Measurements from ENCODE around the gene MAN2B2.

GRCh38 chr4:6532102-6532501 lies 42.9 kb upstream of the MAN2B2 start:
- TF ChIP-seq, protein P1, sequence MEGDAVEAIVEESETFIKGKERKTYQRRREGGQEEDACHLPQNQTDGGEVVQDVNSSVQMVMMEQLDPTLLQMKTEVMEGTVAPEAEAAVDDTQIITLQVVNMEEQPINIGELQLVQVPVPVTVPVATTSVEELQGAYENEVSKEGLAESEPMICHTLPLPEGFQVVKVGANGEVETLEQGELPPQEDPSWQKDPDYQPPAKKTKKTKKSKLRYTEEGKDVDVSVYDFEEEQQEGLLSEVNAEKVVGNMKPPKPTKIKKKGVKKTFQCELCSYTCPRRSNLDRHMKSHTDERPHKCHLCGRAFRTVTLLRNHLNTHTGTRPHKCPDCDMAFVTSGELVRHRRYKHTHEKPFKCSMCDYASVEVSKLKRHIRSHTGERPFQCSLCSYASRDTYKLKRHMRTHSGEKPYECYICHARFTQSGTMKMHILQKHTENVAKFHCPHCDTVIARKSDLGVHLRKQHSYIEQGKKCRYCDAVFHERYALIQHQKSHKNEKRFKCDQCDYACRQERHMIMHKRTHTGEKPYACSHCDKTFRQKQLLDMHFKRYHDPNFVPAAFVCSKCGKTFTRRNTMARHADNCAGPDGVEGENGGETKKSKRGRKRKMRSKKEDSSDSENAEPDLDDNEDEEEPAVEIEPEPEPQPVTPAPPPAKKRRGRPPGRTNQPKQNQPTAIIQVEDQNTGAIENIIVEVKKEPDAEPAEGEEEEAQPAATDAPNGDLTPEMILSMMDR (conservative IDR thresholded peaks at IDR 0.05; ENCODE audit: low read depth, low read length) = no peak
- TF ChIP-seq FOS (IDR thresholded peaks at IDR 0.05; ENCODE audit: low read depth, low read length) (no peak), USF2 (IDR thresholded peaks at IDR 0.05; ENCODE audit: low read depth, low read length) (no peak), RAD21 (IDR thresholded peaks at IDR 0.05; ENCODE audit: low read length) (no peak), SMC3 (IDR thresholded peaks at IDR 0.05; ENCODE audit: low read depth, low read length) (no peak), POLR2A (IDR thresholded peaks at IDR 0.05; ENCODE audit: low read depth, low read length) (no peak), MAFK (IDR thresholded peaks at IDR 0.05; ENCODE audit: low read depth, low read length) (no peak), MAZ (IDR thresholded peaks at IDR 0.05; ENCODE audit: borderline replicate concordance, low read depth, low read length) (no peak), RFX5 (IDR thresholded peaks at IDR 0.05; ENCODE audit: low read depth, low read length) (no peak), CHD1 (IDR thresholded peaks at IDR 0.05; ENCODE audit: low read depth, low read length) (no peak), RCOR1 (IDR thresholded peaks at IDR 0.05; ENCODE audit: insufficient replicate concordance, low read length) (no peak), BHLHE40 (IDR thresholded peaks at IDR 0.05; ENCODE audit: low read depth, low read length) (no peak)
- TF ChIP-seq, protein P2, sequence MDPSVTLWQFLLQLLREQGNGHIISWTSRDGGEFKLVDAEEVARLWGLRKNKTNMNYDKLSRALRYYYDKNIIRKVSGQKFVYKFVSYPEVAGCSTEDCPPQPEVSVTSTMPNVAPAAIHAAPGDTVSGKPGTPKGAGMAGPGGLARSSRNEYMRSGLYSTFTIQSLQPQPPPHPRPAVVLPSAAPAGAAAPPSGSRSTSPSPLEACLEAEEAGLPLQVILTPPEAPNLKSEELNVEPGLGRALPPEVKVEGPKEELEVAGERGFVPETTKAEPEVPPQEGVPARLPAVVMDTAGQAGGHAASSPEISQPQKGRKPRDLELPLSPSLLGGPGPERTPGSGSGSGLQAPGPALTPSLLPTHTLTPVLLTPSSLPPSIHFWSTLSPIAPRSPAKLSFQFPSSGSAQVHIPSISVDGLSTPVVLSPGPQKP (IDR thresholded peaks at IDR 0.05; ENCODE audit: borderline replicate concordance, low read depth, low read length) = no peak

Measured in IMR-90 (cell line).